ENCODE data around the gene SLC22A14. TPM values are rescaled to one million over a fixed set of nuclear protein-coding genes. Genes with fewer than 3 reads are reported as not detected.

The SLC22A14 gene
- total RNA-seq, 1 experiment from 2014 or later: 0.26 TPM

DNA sequence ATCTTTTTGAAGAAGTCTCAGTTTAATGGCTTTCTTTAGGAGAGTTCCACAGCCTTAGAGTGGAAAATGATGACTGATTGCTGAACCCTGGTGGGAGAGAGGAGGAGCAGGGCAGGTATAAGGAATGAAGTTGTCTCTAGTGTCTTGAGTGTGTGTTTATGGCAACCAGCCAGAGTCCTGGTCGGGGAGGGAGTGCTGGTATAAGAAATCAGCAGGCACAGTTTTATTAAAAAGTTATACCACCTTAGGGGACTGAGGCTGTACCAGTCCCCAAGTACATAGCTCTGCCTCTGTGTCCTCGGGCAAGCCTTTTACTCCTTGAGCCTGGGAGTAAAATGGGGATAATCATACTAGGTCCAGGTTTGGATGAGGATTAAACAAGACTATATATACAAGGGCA lies 29.8 kb downstream of the SLC22A14 start:
- H3K9me3 ChIP-seq (ENCODE audit: low read depth, low read length, poor library complexity, severe bottlenecking): no peaks in the 10 kb centered on the region
- ChIA-PET POLR2A (ENCODE audit: low non-redundant PET) (no interaction called here), CTCF (no interaction called here)
- TF ChIP-seq CTCF (conservative IDR thresholded peaks at IDR 0.05; ENCODE audit: low read depth, low read length) (no peak), EZH2 (IDR thresholded peaks at IDR 0.05; ENCODE audit: borderline replicate concordance, low read depth, low read length, poor library complexity, severe bottlenecking) (no peak)
- intact Hi-C loops (cut with micrococcal nuclease; ENCODE audit: unreplicated experiment): no loop called here
- H3K27ac ChIP-seq (ENCODE audit: low read depth, low read length, poor library complexity, severe bottlenecking): no peak overlapping the region
- DNase-seq (ENCODE audit: low spot score): no peak
- H3K4me3 ChIP-seq (ENCODE audit: low read depth, low read length, poor library complexity, severe bottlenecking): no peak overlapping the region
- no peaks in the 10 kb centered on the region for H3K36me3 ChIP-seq (ENCODE audit: insufficient read depth, low read length, poor library complexity, severe bottlenecking)
- no peaks in the 10 kb centered on the region for H3K4me1 ChIP-seq (ENCODE audit: insufficient read depth, low read length, poor library complexity, severe bottlenecking)
- BruUV-seq (replicated peaks): no TSS peak
- no peaks in the 10 kb centered on the region for H3K27me3 ChIP-seq (replicated peaks; ENCODE audit: insufficient read depth, low read depth, low read length, poor library complexity)

- CTCF ChIA-PET: no interaction called here
These were observed 30.3 kb downstream of the SLC22A14 start for GRCh38 chr3:38312356-38312755.

DNA sequence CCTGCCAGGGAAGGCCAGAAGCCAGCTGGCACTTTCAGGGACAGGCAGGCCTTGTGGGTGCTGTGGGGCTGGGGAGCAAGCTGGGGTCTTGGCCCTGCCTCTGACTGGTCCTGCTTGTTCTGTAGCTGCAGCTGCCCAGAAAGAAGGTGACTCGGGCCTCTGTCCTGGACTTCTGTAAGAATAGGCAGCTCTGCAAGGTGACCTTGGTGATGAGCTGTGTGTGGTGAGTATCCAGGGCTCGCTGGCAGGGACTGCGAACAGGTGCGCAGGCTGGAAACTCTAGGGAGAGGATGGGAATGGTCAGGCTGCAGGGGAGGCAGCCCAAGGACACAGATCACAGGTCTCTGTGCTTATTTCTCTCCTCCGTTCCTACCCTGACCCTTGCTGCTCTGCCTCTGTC lies 31.2 kb downstream of the SLC22A14 start:
- POLR2A ChIA-PET (ENCODE audit: low non-redundant PET): no interaction called here
- H3K4me3 ChIP-seq (ENCODE audit: low read depth, low read length, poor library complexity, severe bottlenecking): no peak overlapping the region
- no peak for DNase-seq (ENCODE audit: low spot score)
- no TSS peak for BruUV-seq (replicated peaks)
- no peaks in the 10 kb centered on the region for H3K27me3 ChIP-seq (replicated peaks; ENCODE audit: insufficient read depth, low read depth, low read length, poor library complexity)
- H3K36me3 ChIP-seq (ENCODE audit: insufficient read depth, low read length, poor library complexity, severe bottlenecking): no peaks in the 10 kb centered on the region
- CTCF ChIA-PET: interaction anchor here (0.5 kb wide), 1 partner anchor 15 kb away, joined by 3 read pairs; no protein-coding TSS in a partner anchor
- intact Hi-C loops (cut with micrococcal nuclease; ENCODE audit: unreplicated experiment): no loop called here
- H3K27ac ChIP-seq (ENCODE audit: low read depth, low read length, poor library complexity, severe bottlenecking): no peak overlapping the region
- TF ChIP-seq EZH2 (IDR thresholded peaks at IDR 0.05; ENCODE audit: borderline replicate concordance, low read depth, low read length, poor library complexity, severe bottlenecking) (no peak), CTCF (conservative IDR thresholded peaks at IDR 0.05; ENCODE audit: low read depth, low read length) (no peak)
- no peaks in the 10 kb centered on the region for H3K4me1 ChIP-seq (ENCODE audit: insufficient read depth, low read length, poor library complexity, severe bottlenecking)
- H3K9me3 ChIP-seq (ENCODE audit: low read depth, low read length, poor library complexity, severe bottlenecking): no peaks in the 10 kb centered on the region

More at GRCh38 chr3:38312356-38312755, 30.3 kb downstream of the SLC22A14 start:
- Histone ChIP-seq H3K9me3 (ENCODE audit: low read depth, low read length, poor library complexity, severe bottlenecking) (no peaks in the 10 kb centered on the region), H3K36me3 (ENCODE audit: insufficient read depth, low read length, poor library complexity, severe bottlenecking) (no peaks in the 10 kb centered on the region), H3K27me3 (replicated peaks; ENCODE audit: insufficient read depth, low read depth, low read length, poor library complexity) (no peaks in the 10 kb centered on the region), H3K4me3 (ENCODE audit: low read depth, low read length, poor library complexity, severe bottlenecking) (no peak overlapping the region), H3K27ac (ENCODE audit: low read depth, low read length, poor library complexity, severe bottlenecking) (no peak overlapping the region), H3K4me1 (ENCODE audit: insufficient read depth, low read length, poor library complexity, severe bottlenecking) (no peaks in the 10 kb centered on the region)
- intact Hi-C loops (cut with micrococcal nuclease; ENCODE audit: unreplicated experiment): no loop called here
- POLR2A ChIA-PET (ENCODE audit: low non-redundant PET): no interaction called here
- TF ChIP-seq CTCF (conservative IDR thresholded peaks at IDR 0.05; ENCODE audit: low read depth, low read length) (no peak), EZH2 (IDR thresholded peaks at IDR 0.05; ENCODE audit: borderline replicate concordance, low read depth, low read length, poor library complexity, severe bottlenecking) (no peak)
- no peak for DNase-seq (ENCODE audit: low spot score)
- no TSS peak for BruUV-seq (replicated peaks)

Data from A673 (cell line).